DMS53 treated with DMSO at 0.1 percent for 48 hours (cell line): ENCODE measurements around the gene CCDC59.
"Not testable (repeated sequence)": the region's sequence is repeated elsewhere in the genome, so short reads cannot be mapped to it uniquely, and the experiment has no call there.

Source experiments
- DNase-seq: peaks from one replicate; lab custom pipeline; 2025; ENCODE audit not compliant: unreplicated experiment; lab: John Stamatoyannopoulos, UW

The CCDC59 gene, protein sequence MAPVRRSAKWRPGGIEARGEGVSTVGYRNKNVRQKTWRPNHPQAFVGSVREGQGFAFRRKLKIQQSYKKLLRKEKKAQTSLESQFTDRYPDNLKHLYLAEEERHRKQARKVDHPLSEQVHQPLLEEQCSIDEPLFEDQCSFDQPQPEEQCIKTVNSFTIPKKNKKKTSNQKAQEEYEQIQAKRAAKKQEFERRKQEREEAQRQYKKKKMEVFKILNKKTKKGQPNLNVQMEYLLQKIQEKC

DNA sequence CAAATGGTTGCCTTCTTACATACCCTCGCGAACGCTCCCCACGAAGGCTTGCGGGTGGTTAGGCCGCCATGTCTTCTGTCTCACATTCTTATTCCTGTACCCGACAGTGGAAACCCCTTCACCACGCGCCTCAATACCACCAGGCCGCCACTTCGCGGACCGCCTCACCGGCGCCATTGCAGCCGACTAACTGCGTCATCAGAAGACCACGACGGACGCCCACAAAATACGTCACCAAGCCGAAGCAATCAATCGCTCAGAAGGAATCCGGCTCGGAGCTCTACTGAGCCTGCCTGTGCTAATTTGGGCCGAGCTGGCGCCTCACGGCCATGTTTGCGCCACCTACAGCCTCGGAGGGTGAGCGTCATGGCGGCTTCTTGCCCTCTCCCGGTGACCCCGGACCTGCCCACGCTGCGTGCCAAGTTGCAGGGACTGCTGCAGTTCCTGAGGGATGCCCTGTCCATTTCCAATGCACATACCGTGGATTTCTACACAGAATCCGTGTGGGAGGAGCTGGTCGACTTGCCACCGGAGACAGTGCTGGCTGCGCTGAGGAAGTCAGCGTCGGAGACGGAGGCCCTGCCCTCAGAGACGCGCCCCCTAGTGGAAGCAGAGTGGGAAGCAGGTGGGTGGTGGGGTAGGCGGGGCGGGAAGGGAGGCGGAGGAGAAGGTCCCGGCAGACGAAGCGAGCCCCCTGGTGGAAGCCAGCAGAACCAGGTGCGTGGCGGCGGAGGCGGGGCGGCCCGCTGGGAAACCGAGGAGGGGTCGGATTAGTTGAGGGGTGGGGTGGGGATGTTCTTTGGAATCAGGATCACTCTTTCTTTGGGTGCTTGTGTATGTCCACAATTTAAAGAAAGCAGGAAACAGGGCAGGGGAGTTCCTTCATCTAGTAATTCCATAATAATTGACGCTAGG lies at the start of gene CCDC59, which contains the start of gene METTL25:
Gene CCDC59 (minus strand): TSS at position 188 of the 915 bp plus-strand sequence. CDS start 11 bp downstream, at position 177.
Gene METTL25 (plus strand): TSS at position 330 of the 915 bp plus-strand sequence. CDS start 37 bp downstream, at position 367.
- peak; percentile 99 for DNase-seq

DNA sequence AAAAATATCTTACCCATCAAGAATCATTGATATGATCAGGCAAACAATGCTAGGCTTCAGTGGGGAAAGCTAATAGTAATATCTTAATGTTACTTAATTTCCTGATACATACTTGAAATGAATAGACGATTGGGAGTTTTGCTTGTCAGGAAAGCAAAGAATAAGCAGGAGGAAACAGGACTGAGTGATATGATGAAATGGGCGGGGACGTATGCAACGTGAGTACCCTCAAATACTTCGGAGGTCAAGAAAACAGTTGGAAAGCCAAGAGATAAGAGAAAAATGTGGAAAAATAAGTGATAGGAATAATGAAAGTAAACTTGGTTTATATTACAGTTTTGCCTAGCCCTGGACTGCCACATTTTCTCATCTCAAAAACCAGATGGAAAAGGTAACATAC lies 49.3 kb upstream of the CCDC59 start:
- DNase-seq: no peak

DNA sequence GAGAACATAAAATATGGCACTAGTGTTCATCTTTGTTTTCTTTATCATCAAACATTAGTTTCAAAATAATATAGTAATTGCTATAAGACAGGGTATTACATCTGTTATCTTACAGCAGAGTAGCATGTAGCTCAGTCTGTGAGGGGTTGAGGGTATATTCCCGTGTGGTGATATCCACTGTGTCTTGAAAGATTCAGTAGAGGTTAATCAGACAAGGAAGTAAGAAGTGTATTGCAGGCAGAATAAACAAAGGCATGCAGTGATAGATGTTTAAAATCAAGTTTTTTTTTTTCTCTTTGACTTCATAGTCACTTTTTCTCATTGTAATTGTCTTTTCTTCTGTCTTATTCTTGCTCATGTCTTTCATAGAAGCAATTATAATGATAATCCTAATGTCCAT lies 48.5 kb upstream of the CCDC59 start:
- DNase-seq: peak; percentile 21

DNA sequence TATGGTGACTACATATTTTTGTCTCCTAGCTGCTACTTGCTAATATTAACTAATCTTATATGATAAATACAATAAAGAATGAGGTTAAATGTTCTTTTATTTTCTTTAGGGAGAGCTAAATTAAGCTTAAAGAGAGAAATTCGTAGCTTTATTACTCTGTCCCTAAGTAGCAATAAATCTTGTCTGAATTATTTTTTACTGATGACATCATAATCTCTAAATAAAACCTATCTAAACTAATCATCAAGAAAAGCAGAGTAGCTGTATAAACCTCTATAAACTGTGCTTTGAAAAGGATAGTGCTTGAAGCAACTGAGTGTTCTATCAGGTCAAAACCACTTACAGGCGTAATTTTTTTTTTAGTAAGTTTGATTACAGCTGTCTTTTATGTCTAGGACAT lies 42.6 kb upstream of the CCDC59 start:
- no peak for DNase-seq

DNA sequence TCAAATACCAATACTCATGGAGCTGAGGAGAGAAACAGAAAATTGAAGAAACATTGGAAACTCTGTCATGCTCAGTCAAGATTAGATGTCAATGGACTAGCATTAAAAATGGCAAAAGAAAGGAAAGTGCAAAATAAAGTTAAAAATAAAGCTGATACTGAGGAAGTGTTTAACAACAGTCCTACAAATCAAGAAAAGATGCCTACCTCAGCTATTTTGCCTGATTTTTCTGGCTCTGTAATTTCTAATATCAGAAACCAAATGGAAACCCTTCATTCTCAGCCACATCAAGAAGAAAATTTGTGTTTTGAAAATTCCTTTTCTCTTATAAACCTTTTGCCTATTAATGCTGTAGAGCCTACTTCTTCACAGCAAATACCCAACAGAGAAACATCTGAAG lies 40.7 kb upstream of the CCDC59 start:
- DNase-seq: no peak

DNA sequence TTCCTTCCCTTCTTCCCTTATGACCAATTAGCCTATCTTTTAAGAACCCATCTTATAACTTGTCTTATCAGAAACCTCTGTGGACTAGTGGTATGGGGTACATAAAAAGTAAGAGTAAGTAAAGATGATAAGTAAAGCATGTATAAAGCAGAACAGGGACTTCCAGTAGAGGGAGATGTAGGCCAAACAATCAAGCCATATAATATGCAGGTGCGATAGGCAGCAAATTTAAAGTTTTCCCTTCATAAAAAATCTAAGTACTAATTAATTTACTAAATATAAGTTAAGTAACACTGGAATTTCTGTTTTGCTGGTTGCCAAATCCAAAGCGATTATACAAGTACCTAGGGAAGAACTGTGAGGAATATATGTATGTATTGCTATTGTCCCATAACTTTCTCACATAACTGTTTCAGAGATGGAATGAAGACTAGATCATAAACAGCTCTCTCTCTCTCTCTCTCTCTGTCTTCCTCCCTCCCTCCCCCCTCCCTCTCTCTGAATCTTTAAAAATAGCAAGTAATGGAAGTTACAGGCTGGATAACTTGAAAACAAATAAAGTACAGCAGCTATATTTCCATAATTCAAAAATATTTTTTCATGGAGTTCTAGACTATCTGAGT lies 25.9 kb upstream of the CCDC59 start:
- DNase-seq: peak; percentile 62

DNA sequence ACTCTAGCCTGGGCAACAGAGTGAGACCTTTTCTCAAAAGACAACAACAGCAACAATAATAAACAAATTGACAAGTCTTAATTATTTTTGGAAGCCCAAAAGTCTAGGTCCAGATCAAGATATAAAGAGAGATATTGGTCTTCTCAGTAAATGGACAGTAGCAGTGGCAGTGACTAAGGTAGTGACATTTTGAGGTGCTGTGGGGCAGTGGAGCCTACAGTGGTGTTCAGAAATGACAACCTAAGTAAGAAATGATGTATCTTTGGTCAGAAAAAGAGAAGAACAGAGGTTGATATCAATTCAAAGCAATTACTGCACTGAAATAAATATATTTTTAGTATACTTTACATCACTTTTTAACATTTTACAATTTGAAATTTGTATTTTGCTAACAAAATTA lies 20.8 kb upstream of the CCDC59 start:
- DNase-seq: no peak

DNA sequence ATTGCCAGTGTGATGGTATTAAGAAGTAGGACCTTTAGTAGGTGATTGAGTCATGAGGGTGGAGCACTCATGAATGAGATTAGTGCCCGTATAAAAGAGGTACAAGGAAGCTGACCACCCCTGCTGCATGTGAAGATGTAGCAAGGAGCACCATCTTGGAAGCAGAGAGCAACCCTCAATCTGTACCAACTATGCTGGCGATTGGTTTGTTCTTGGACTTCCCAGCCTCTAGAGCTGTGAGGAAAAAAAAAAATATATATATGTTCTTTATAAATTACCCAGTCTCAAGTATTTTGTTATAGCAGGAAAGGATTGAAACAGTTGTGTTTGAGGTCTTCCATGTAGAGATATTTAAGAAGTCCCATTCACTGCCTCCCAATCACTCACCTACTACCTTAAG lies 17.0 kb upstream of the CCDC59 start:
- no peak for DNase-seq

DNA sequence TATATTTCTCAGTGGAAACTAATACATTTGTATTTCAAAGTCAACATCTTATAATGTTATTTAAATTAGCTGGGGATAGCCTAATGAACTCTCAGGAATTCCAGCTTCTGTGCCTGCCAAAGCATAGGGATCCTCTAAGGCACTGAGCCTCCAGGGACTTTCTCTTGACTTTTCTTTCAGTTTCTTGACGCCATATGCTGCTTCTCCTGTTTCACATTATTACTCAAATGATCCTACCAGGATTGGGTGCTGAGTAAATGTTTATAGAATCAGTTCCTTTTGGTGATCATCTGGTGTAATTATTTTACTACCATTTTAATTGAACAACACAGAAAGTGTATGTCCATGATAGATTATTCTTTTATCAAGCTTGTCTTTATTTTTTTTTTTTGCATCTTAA lies 8.0 kb upstream of the CCDC59 start:
- DNase-seq: no peak

DNA sequence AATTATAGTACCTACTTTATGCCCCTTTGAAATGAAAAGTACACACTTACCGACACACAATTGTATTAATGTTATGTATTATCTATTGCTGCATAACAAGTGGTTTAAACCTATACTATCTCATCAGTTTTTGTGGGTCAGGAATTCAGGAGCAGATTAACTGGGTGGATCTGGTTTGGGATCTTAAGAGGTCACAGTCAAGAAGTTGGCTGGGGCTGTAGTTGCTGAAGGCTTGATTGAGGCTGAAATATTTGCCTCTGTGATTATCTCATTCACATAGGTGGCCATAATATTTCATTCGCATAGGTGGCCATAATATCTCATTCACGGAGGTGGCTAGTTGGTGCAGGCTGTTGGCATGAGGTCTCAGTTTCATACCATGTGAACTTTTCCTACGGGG lies 5.8 kb upstream of the CCDC59 start:
- no peak for DNase-seq

DNA sequence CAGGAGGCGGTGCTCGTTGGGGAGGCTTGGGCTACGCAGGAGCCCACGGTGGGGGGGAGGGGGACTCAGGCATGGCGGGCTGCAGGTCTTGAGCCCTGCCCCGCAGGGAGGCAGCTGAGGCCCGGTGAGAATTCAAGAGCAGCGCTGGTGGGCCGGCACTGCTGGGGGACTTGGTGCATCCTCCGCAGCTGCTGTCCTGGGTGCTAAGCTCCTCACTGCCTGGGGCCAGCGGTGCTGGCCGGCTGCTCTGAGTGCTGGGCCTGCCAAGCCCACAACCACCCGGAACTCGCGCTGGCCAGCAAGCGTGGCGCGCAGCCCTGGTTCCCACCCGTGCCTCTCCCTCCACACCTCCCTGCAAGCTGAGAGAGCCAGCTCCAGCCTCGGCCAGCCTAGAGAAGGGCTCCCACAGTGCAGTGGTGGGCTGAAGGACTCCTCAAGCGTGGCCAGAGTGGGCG lies 3.3 kb upstream of the CCDC59 start:
- DNase-seq: no peak

DNA sequence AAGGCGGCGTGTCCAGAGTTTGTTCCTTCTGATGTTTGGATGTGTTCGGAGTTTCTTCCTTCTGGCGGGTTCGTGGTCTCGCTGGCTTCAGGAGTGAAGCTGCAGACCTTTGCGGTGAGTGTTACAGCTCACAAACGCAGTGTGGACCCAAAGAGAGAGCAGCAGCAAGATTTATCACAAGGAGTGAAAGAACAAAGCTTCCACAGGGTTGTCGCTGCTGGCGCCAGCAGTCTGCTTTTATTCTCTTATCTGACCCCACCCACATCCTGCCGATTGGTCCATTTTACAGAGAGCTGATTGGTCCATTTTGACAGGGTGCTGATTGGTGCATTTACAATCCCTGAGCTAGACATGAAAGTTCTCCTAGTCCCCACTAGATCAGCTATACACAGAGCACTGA lies 2.6 kb upstream of the CCDC59 start:
- not testable (repeated sequence) for DNase-seq

DNA sequence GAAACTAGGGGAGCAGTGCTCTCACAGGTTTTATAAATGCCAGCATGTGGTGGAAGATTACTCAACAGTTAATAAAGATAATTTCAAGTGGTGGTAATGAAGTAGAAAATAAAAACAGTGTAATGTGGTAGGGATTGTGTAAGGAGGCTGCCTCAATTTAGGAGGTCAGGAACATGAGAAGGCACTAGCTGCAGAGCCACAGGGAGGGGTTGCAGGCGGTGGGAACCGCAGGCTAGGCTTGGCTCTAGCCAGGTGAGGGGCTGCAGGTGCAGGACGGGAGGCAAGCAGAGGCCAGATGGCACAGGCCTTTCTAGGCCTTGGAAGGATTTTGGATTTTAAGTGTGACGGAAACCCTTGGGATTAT lies 910 bp upstream of the CCDC59 start:
- no peak for DNase-seq

DNA sequence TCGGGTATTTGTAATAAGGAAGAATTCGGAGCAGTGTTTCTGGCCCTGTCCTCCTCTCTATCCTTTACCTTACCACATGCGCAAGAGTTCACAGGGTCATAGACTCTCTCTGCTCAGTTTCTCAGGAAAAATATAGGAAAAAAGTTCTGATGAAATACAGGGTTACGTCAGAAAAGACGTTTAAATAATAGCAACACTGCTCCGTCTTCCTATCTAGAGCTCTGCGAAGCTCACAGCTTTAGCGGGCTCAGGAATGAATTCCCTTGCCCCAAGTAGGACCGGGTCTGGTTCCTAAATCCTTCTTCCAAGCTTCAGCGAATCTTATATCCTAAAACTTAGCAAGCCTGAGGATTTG lies 365 bp downstream of the CCDC59 start:
- DNase-seq: no peak

DNA sequence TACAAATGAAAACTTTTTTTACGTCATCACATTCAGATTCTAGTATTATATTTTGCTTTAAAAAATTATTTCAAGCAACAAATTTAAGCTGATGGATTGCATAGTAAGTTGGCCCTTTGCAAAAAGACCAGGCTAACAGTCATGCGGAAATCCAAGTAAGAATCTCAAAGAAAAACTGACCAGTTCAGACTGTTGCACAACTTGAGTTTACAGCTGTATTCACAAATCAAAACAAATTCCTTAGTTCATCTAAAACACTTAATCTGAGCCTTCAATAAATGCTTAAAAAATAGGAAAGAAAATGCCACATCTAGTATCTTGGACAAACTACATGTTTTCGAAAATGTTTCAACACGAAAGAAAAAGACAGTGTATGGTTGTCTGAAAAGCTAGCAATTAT lies 847 bp downstream of the CCDC59 start:
- DNase-seq: no peak

DNA sequence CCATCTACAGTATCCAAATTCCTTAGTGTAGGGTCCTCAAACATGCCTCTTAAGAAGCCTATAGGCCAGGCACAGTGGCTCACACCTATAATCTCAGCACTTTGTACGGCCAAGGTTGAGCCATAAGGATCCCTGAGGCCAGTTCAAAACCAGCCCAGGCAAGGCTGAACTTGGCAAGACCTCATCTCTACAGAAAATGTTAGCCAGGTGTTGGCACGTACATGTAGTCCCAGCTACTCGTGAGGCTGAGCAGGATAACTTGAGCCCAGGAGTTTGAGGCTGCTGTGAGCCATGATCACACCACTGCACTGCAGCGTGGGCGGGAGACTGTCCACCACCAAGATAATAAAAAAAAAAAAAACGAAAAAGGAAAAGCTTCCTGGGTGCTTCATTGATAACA lies 6.8 kb downstream of the CCDC59 start:
- no peak for DNase-seq

DNA sequence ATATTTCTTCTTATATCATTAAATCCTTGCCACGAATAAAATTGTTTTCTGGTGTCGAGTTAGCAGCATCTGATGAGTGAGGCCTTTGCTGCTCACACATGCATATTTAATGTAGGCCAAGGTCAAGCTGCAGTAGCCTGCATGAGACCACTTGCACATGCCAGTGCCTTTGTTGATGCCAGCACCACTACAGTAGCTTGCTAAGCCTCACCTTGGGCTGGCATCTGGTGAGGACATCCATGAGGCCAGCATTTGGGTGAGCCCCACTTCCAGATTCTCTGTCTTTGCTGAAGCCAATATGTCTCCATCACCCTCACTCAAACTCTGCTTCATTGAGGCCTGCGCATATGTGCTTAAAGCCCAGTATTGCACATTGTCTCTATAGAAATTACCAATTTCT lies 8.0 kb downstream of the CCDC59 start:
- DNase-seq: no peak

DNA sequence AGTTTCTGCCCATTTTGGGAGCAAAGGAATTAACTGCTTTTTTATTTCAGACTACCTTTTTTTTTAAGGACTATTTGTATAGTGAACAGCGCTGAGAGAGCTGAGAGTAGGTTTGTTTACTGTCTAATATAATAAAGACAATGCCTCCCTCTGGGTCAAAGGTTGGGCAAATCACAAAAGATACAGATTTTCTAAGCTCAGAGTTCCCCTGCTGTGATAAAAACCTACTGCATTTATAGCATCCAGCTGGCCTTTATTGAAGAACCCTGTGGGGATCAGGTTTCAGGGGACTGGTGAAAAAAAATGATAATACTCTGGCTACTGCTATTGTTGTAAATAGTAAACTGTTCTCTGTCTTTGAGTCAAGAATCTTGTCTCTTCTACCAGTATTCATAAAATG lies 28.7 kb downstream of the CCDC59 start:
- peak; percentile 90 for DNase-seq

DNA sequence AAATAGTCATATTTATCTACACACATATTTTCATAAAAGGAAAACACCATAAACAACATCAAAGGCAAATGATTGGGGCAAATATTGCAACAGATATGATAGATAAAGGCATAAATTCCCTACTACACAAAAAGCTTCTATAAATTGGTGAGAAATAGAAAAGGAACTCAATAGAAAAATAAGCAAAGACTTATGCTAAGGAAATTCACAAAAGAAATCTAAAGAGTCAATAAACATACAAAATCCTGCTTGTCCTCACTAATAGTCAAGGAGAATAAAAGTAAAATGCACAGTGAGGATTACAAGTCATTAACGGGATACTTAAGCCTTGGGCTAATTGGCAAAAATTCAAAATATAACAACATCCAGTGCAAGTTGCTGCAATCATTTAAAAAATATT lies 30.3 kb downstream of the CCDC59 start:
- no peak for DNase-seq

DNA sequence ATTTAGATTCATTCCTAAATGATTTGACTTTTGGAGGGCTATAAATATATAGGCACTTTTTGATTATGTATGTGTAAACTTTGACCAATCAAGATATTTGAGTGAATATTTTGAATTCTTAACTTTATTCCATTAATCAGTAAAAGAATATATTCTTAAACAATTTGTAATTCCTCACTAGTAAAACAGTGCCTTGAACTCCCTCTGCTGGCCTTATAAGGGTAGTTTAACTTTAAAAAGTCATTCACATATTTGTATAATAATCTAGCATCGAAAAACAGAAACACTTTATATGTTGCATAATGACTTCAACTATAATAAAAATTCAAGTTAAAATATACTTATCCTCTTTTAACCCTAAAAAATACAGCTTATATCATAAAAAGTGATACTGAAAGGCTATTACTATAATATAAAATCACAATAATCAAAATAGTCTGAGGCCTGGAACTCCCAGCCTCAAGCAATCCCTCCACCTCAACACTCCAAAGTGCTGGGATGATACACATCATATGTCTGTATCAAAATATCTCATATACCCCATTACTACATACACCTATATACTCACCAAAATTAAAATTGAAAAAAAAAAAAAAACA lies 31.2 kb downstream of the CCDC59 start:
- peak; percentile 63 for DNase-seq

DNA sequence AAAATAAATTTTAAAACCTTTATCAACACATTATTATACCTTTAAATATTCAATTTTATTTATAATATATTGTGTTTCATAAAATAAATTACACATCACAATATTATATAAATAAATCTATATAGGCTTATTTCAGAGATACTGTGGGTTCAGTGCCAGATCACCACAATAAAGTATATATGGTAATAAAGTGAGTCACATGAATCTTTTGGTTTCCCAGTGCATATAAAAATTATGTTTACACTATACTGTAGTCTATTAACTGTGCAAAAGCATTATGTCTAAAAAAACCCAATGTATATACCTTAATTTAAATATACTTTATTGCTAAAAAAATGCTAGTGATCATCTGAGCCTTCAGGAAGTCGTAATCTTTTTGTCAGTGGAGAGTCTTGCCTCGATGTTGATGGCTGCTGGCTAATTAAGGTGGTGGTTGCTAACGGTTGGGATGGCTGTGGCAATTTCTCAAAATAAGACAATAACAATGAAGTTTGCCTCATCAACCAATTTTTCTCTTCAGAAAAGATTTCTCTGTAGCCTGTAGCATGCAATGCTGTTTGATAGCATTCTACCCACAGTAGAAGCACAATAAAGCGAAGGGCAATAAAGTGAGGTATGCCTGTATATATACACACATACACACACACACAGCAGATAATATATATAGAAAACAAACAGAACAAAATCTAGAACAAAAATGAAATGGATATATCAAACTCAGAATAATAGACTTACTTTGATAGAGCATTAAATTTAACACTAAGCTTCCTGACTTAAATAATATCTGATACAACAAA lies 32.4 kb downstream of the CCDC59 start:
- no peak for DNase-seq
